ENCODE measurements around the gene SLC15A5. TPM values are rescaled to one million over a fixed set of nuclear protein-coding genes. Genes with fewer than 3 reads are reported as not detected.

The SLC15A5 gene
- polyA plus RNA-seq, 1 of the 3 experiments (the other 2 are of a cell fraction) = not detected

DNA sequence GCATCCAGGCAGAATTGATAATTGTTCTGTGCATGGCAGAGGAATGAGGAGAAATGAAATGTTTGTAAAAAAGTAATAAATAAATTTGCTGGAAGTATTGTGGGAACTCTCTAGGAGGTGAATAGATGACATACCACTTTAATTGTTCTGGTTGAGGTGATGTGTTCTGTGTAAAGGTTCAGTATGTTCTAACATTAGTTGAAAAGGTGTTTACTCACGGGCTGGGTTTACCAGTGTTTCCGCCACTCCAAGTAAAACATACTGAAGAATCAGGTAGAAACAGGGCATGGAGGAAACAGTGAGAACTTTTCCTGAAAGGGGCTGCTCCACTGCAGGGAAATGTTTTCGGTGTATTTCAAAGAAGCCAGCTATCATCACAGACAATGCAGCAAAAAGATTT lies 53.3 kb downstream of the SLC15A5 start:
- Histone ChIP-seq H3K36me3 (replicated peaks in 1 of 2; ENCODE audit: control insufficient read depth in 1 of 2, insufficient read depth in 2 of 2, low read length in 1 of 2) (no peaks in the 10 kb centered on the region), H3K4me2 (no peak overlapping the region), H3K27me3 (ENCODE audit: insufficient read depth) (no peaks in the 10 kb centered on the region), H3K9me3 (no peaks in the 10 kb centered on the region), H3F3A (replicated peaks; ENCODE audit: insufficient read depth) (no peaks in the 10 kb centered on the region), H3K4me3 (ENCODE audit: low read depth in 2 of 2, low read length in 1 of 2) (no peak overlapping the region), H3K79me2 (ENCODE audit: insufficient read depth) (no peaks in the 10 kb centered on the region), H3K27ac (ENCODE audit: low read depth in 2 of 2, low read length in 1 of 2) (no peak overlapping the region), H3K9me2 (no peaks in the 10 kb centered on the region), H2AFZ (ENCODE audit: low read depth) (no peak overlapping the region), H3K9ac (no peak overlapping the region), H4K20me1 (ENCODE audit: insufficient read depth) (no peaks in the 10 kb centered on the region), H3K4me1 (ENCODE audit: control insufficient read depth in 1 of 2, insufficient read depth in 2 of 2, low read depth in 1 of 2, low read length in 1 of 2) (no peaks in the 10 kb centered on the region)
- CTCF ChIA-PET = no interaction called here
- 29% methylated on average over 3 of the region's 3 CpGs for WGBS (ENCODE audit: low lambda C conversion rate)
- TF ChIP-seq RFX5 (IDR thresholded peaks at IDR 0.05; ENCODE audit: low read length) (no peak), RAD21 (IDR thresholded peaks at IDR 0.05; ENCODE audit: low read length) (no peak), EP300 (IDR thresholded peaks at IDR 0.05; ENCODE audit: borderline replicate concordance in 1 of 2, low read depth in 1 of 2, low read length in 1 of 2) (no peak), EZH2phosphoT487 (IDR thresholded peaks at IDR 0.05; ENCODE audit: borderline replicate concordance, low read depth) (no peak), ZBTB33 (IDR thresholded peaks at IDR 0.05; ENCODE audit: borderline replicate concordance, low read depth) (no peak), TEAD4 (IDR thresholded peaks at IDR 0.05; ENCODE audit: borderline replicate concordance, insufficient read depth) (no peak), PBX3 (IDR thresholded peaks at IDR 0.05) (no peak), MEF2A (IDR thresholded peaks at IDR 0.05; ENCODE audit: borderline replicate concordance, low read depth) (no peak), JUND (IDR thresholded peaks at IDR 0.05) (no peak), NRF1 (IDR thresholded peaks at IDR 0.05; ENCODE audit: low read depth, low read length) (no peak), RCOR1 (IDR thresholded peaks at IDR 0.05; ENCODE audit: low read length) (no peak), POLR2AphosphoS5 (IDR thresholded peaks at IDR 0.05; ENCODE audit: low read depth, low read length) (no peak), MXI1 (IDR thresholded peaks at IDR 0.05; ENCODE audit: low read depth, low read length) (no peak), TAF1 (IDR thresholded peaks at IDR 0.05; ENCODE audit: borderline replicate concordance, low read depth, low read length) (no peak), ELF1 (IDR thresholded peaks at IDR 0.05) (no peak)
- TF ChIP-seq, protein P1, sequence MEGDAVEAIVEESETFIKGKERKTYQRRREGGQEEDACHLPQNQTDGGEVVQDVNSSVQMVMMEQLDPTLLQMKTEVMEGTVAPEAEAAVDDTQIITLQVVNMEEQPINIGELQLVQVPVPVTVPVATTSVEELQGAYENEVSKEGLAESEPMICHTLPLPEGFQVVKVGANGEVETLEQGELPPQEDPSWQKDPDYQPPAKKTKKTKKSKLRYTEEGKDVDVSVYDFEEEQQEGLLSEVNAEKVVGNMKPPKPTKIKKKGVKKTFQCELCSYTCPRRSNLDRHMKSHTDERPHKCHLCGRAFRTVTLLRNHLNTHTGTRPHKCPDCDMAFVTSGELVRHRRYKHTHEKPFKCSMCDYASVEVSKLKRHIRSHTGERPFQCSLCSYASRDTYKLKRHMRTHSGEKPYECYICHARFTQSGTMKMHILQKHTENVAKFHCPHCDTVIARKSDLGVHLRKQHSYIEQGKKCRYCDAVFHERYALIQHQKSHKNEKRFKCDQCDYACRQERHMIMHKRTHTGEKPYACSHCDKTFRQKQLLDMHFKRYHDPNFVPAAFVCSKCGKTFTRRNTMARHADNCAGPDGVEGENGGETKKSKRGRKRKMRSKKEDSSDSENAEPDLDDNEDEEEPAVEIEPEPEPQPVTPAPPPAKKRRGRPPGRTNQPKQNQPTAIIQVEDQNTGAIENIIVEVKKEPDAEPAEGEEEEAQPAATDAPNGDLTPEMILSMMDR (IDR thresholded peaks at IDR 0.05) = no peak
- no peak for DNase-seq
- POLR2A ChIA-PET = no interaction called here
